Transverse colon (tissue), 4 donors: ENCODE measurements around the gene MINDY4B.

Source experiments
- CTCF ChIP-seq, 5 experiments: fragments of 200-600 bp in 3 of 5; fragments of 450-650 bp in 2 of 5; sonication (generic) in 3 of 5; IDR thresholded peaks; 1 replicate in 2 of 5; 2 replicates in 3 of 5; pipeline ENCODE4 v1.5.1; 2016 to 2017; ENCODE audit warnings: antibody characterized with exemption in 5 of 5, inconsistent platforms in 3 of 5, mild to moderate bottlenecking in 2 of 5, moderate library complexity in 1 of 5
- POLR2AphosphoS5 ChIP-seq, 3 donors: sonication (generic); formaldehyde crosslinking; IDR thresholded peaks; one replicate each; pipeline ENCODE4 v1.6.1; 2016; ENCODE audit warnings: antibody characterized with exemption in 3 of 3

- TF ChIP-seq POLR2AphosphoS5 (IDR thresholded peaks at IDR 0.05) (no peak), CTCF (IDR thresholded peaks at IDR 0.05) (no peak)
Measured at GRCh38 chr3:150823277-150823676, 82.0 kb downstream of the MINDY4B start.
